ENCODE measurements around the gene VTI1B. TPM values are rescaled to one million over a fixed set of nuclear protein-coding genes. Genes with fewer than 3 reads are reported as not detected.

Gene VTI1B
- total RNA-seq, 2 donors from 2014 or later, result 47.9 to 58.3 TPM

- DNase-seq (ENCODE audit: low spot score), result no peak
- H3K36me3 ChIP-seq, result no peaks in the 10 kb centered on the region
- no peak for ATAC-seq (ENCODE audit: insufficient number of reproducible peaks, low FRiP score, low read depth)
- TF ChIP-seq CTCF (IDR thresholded peaks at IDR 0.05), result no peak
- H3K9me3 ChIP-seq, result no peaks in the 10 kb centered on the region
- peaks cover 21 to 27% of the 10 kb centered on the region in 2 donors for H3K4me1 ChIP-seq (ENCODE audit: control insufficient read depth in 1 of 2, low read depth in 2 of 2)
- no peak overlapping the region for H3K27ac ChIP-seq
- no peak overlapping the region for H3K4me3 ChIP-seq
- H3K27me3 ChIP-seq (replicated peaks; ENCODE audit: insufficient read depth), result no peaks in the 10 kb centered on the region
Observed at GRCh38 chr14:67668559-67668958, 5.9 kb downstream of the VTI1B start.

GRCh38 chr14:67666750-67667449 is 7.5 kb downstream of the VTI1B start:
- peaks cover 4 to 10% of the 10 kb centered on the region in 2 donors for H3K4me1 ChIP-seq (ENCODE audit: control insufficient read depth in 1 of 2, low read depth in 2 of 2)
- DNase-seq (ENCODE audit: low spot score) (no peak), ATAC-seq (ENCODE audit: insufficient number of reproducible peaks, low FRiP score, low read depth) (no peak)
- no peaks in the 10 kb centered on the region for H3K9me3 ChIP-seq
- H3K36me3 ChIP-seq, result no peaks in the 10 kb centered on the region
- peak; percentile 43 for TF ChIP-seq CTCF (IDR thresholded peaks at IDR 0.05)
- no peaks in the 10 kb centered on the region for H3K27me3 ChIP-seq (replicated peaks; ENCODE audit: insufficient read depth)
- no peak overlapping the region for H3K4me3 ChIP-seq
- H3K27ac ChIP-seq, result no peak overlapping the region

GRCh38 chr14:67665868-67666267 is 8.6 kb downstream of the VTI1B start:
- H3K36me3 ChIP-seq, result no peaks in the 10 kb centered on the region
- no peak for TF ChIP-seq CTCF (IDR thresholded peaks at IDR 0.05)
- H3K27ac ChIP-seq, result no peak overlapping the region
- DNase-seq (ENCODE audit: low spot score), result no peak
- no peaks in the 10 kb centered on the region for H3K9me3 ChIP-seq
- no peaks in the 10 kb centered on the region for H3K27me3 ChIP-seq (replicated peaks; ENCODE audit: insufficient read depth)
- H3K4me1 ChIP-seq (ENCODE audit: control insufficient read depth in 1 of 2, low read depth in 2 of 2), result no peaks in the 10 kb centered on the region
- no peak overlapping the region for H3K4me3 ChIP-seq
- ATAC-seq (ENCODE audit: insufficient number of reproducible peaks, low FRiP score, low read depth), result no peak

- no peaks in the 10 kb centered on the region for H3K9me3 ChIP-seq
Observed at GRCh38 chr14:67663633-67664032, 10.8 kb downstream of the VTI1B start.

More at GRCh38 chr14:67663633-67664032, 10.8 kb downstream of the VTI1B start:
- ATAC-seq (ENCODE audit: insufficient number of reproducible peaks, low FRiP score, low read depth), result no peak
- H3K4me1 ChIP-seq (ENCODE audit: control insufficient read depth in 1 of 2, low read depth in 2 of 2), result no peaks in the 10 kb centered on the region
- peaks cover 3% of the 10 kb centered on the region for H3K36me3 ChIP-seq
- no peak for DNase-seq (ENCODE audit: low spot score)
- H3K27me3 ChIP-seq (replicated peaks; ENCODE audit: insufficient read depth), result no peaks in the 10 kb centered on the region
- no peak overlapping the region for H3K4me3 ChIP-seq
- no peak for TF ChIP-seq CTCF (IDR thresholded peaks at IDR 0.05)
- no peak overlapping the region for H3K27ac ChIP-seq
